Measurements from ENCODE around the gene DPP6. TPM values are rescaled to one million over a fixed set of nuclear protein-coding genes. Genes with fewer than 3 reads are reported as not detected.

Gene DPP6
- total RNA-seq, 1 experiment from 2014 or later: not detected

DNA sequence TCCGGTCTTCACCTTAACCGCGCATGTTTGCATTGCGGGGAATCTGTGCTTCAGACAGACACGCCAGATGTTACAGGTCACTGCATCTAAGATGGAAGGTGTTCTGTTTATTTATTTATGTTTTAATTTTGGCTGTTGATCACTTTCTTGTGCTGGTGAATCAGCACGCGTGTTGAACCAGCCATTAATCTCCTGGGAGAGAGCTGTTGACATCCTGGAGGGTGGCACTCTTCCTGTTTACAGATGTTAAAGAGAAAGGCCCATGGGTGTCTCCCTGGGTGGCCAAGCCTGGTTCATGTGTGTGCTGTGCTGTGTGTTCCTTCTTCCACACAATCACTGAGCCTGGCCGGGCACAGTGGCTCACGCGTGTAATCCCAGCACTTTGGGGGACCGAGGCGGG is 595.4 kb downstream of the DPP6 start:
- no peaks in the 10 kb centered on the region for H3K4me1 ChIP-seq
- H3K4me3 Mint-ChIP-seq (ENCODE audit: unreplicated experiment): no peak overlapping the region
- BruUV-seq (replicated peaks): no TSS peak
- intact Hi-C loops (cut with micrococcal nuclease; ENCODE audit: unreplicated experiment): loop anchor here (10.0 kb wide), 1 partner anchor 573 kb away; no protein-coding TSS in a partner anchor
- H3K36me3 ChIP-seq (ENCODE audit: control insufficient read depth, insufficient read depth, low read length): no peaks in the 10 kb centered on the region
- peaks cover 11% of the 10 kb centered on the region for H3K27me3 Mint-ChIP-seq (ENCODE audit: insufficient read depth, unreplicated experiment)
- H3K27me3 ChIP-seq (replicated peaks; ENCODE audit: control insufficient read depth, insufficient read depth, low read length): no peaks in the 10 kb centered on the region
- no peak overlapping the region for H3K4me3 ChIP-seq (ENCODE audit: low read depth, low read length)
- H3K9me3 Mint-ChIP-seq (ENCODE audit: unreplicated experiment): no peaks in the 10 kb centered on the region
- POLR2A ChIA-PET: no interaction called here
- H3K27ac Mint-ChIP-seq (ENCODE audit: unreplicated experiment): no peak overlapping the region
- H3K36me3 Mint-ChIP-seq (ENCODE audit: insufficient read depth, unreplicated experiment): no peaks in the 10 kb centered on the region
- H3K9me3 ChIP-seq: no peaks in the 10 kb centered on the region
- CTCF ChIA-PET: no interaction called here
- no peaks in the 10 kb centered on the region for H3K4me1 Mint-ChIP-seq (ENCODE audit: low read depth, unreplicated experiment)
- TF ChIP-seq, protein P1, sequence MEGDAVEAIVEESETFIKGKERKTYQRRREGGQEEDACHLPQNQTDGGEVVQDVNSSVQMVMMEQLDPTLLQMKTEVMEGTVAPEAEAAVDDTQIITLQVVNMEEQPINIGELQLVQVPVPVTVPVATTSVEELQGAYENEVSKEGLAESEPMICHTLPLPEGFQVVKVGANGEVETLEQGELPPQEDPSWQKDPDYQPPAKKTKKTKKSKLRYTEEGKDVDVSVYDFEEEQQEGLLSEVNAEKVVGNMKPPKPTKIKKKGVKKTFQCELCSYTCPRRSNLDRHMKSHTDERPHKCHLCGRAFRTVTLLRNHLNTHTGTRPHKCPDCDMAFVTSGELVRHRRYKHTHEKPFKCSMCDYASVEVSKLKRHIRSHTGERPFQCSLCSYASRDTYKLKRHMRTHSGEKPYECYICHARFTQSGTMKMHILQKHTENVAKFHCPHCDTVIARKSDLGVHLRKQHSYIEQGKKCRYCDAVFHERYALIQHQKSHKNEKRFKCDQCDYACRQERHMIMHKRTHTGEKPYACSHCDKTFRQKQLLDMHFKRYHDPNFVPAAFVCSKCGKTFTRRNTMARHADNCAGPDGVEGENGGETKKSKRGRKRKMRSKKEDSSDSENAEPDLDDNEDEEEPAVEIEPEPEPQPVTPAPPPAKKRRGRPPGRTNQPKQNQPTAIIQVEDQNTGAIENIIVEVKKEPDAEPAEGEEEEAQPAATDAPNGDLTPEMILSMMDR (IDR thresholded peaks at IDR 0.05; ENCODE audit: insufficient read depth in 1 of 2, low read depth in 1 of 2, low read length in 1 of 2, severe bottlenecking in 1 of 2, unreplicated experiment in 1 of 2): no peak
- no peak for DNase-seq

DNA sequence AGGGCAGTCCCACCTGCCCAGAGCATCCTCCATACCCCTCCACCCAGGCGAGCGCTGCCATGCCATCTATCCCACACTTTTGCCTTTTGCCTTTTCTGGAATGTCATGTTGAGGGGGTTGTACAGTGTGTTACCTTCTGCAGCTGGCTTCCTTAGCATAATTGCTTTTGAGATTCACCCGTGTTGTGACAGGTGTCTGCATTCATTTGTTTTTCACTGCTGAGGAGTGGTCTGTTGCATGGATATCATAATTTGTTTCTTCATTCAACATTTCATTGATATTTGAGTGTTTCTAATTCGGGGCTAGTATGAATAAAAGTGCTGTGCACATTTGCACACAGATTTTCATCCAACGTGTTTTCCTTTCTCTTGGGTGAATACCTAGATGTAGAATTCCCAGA is 596.8 kb downstream of the DPP6 start:
- H3K9me3 Mint-ChIP-seq (ENCODE audit: unreplicated experiment): no peaks in the 10 kb centered on the region

DNA sequence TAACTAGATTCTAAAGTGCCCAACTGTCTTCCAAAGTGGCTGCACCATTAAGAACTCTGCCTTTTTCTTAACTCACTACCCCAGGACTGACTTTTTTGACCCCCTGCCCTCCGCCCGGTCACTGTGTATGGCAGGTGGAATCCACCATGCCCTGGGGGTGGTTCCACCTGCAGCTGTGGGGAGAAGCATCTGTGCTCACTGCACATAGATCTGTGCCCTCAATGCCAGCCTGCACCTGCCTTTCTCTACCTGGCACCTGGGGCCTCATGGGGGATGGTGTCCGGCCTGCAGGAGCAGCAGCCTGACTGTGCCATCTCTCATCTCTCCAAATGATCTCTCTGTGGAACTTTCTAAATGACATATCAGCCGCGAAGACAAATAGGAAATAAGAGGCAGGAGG is 597.2 kb downstream of the DPP6 start:
- peaks cover 15% of the 10 kb centered on the region for H3K27me3 Mint-ChIP-seq (ENCODE audit: insufficient read depth, unreplicated experiment)
- H3K9me3 Mint-ChIP-seq (ENCODE audit: unreplicated experiment): no peaks in the 10 kb centered on the region
- ChIA-PET POLR2A (no interaction called here), CTCF (no interaction called here)
- no peaks in the 10 kb centered on the region for H3K4me1 Mint-ChIP-seq (ENCODE audit: low read depth, unreplicated experiment)
- Histone ChIP-seq H3K9me3 (no peaks in the 10 kb centered on the region), H3K27me3 (replicated peaks; ENCODE audit: control insufficient read depth, insufficient read depth, low read length) (no peaks in the 10 kb centered on the region), H3K4me3 (ENCODE audit: low read depth, low read length) (no peak overlapping the region), H3K36me3 (ENCODE audit: control insufficient read depth, insufficient read depth, low read length) (no peaks in the 10 kb centered on the region), H3K4me1 (no peaks in the 10 kb centered on the region)
- no TSS peak for BruUV-seq (replicated peaks)
- TF ChIP-seq, protein P1 (IDR thresholded peaks at IDR 0.05; ENCODE audit: insufficient read depth in 1 of 2, low read depth in 1 of 2, low read length in 1 of 2, severe bottlenecking in 1 of 2, unreplicated experiment in 1 of 2): no peak
- no peaks in the 10 kb centered on the region for H3K36me3 Mint-ChIP-seq (ENCODE audit: insufficient read depth, unreplicated experiment)
- no peak overlapping the region for H3K4me3 Mint-ChIP-seq (ENCODE audit: unreplicated experiment)
- H3K27ac Mint-ChIP-seq (ENCODE audit: unreplicated experiment): no peak overlapping the region
- intact Hi-C loops (cut with micrococcal nuclease; ENCODE audit: unreplicated experiment): loop anchor here (10.0 kb wide), 1 partner anchor 575 kb away; no protein-coding TSS in a partner anchor
- no peak for DNase-seq

More for the DNA sequence above, 596.8 kb downstream of the DPP6 start:
- H3K36me3 Mint-ChIP-seq (ENCODE audit: insufficient read depth, unreplicated experiment): no peaks in the 10 kb centered on the region
- H3K27ac Mint-ChIP-seq (ENCODE audit: unreplicated experiment): no peak overlapping the region
- H3K4me1 ChIP-seq: no peaks in the 10 kb centered on the region
- TF ChIP-seq, protein P1 (IDR thresholded peaks at IDR 0.05; ENCODE audit: insufficient read depth in 1 of 2, low read depth in 1 of 2, low read length in 1 of 2, severe bottlenecking in 1 of 2, unreplicated experiment in 1 of 2): no peak
- H3K9me3 ChIP-seq: no peaks in the 10 kb centered on the region
- ChIA-PET CTCF (no interaction called here), POLR2A (no interaction called here)
- no peaks in the 10 kb centered on the region for H3K36me3 ChIP-seq (ENCODE audit: control insufficient read depth, insufficient read depth, low read length)
- H3K4me3 ChIP-seq (ENCODE audit: low read depth, low read length): no peak overlapping the region
- H3K4me1 Mint-ChIP-seq (ENCODE audit: low read depth, unreplicated experiment): no peaks in the 10 kb centered on the region
- no TSS peak for BruUV-seq (replicated peaks)
- no peak overlapping the region for H3K4me3 Mint-ChIP-seq (ENCODE audit: unreplicated experiment)
- H3K27me3 ChIP-seq (replicated peaks; ENCODE audit: control insufficient read depth, insufficient read depth, low read length): no peaks in the 10 kb centered on the region
- intact Hi-C loops (cut with micrococcal nuclease; ENCODE audit: unreplicated experiment): loop anchor here (10.0 kb wide), 1 partner anchor 574 kb away; no protein-coding TSS in a partner anchor
- H3K27me3 Mint-ChIP-seq (ENCODE audit: insufficient read depth, unreplicated experiment): peaks cover 16% of the 10 kb centered on the region
- DNase-seq: no peak

Measured in Caco-2 (cell line).